Activated CD8-positive, alpha-beta T cell treated with anti-CD3 and anti-CD28 coated beads for 36 hours (primary cell): Measurements from ENCODE around the gene CD1C. TPM values are rescaled to one million over a fixed set of nuclear protein-coding genes. Genes with fewer than 3 reads are reported as not detected.
"Not testable (repeated sequence)": the region's sequence is repeated elsewhere in the genome, so short reads cannot be mapped to it uniquely, and the experiment has no call there.

Source experiments
- ATAC-seq: fragments of 200-7000 bp; cut with Tn5 transposase; one replicate; pipeline ENCODE4 v1.10.0; 2021; ENCODE audit warnings: mild to moderate bottlenecking, moderate library complexity
- CTCF ChIA-PET: fragments of 350-600 bp; sonication (Branson Sonifier 250); formaldehyde crosslinking; loops from one replicate; lab custom pipeline; 2021; ENCODE audit warnings: antibody characterized with exemption; lab: Charles Lee
- POLR2A ChIA-PET: fragments of 350-600 bp; sonication (Branson Sonifier 250); formaldehyde crosslinking; loops from one replicate; lab custom pipeline; 2021; ENCODE audit warnings: antibody characterized with exemption; lab: Charles Lee
- DNase-seq: peaks from one replicate; pipeline ENCODE4 v3.0.0-alpha.2; 2020
- H3K27ac Mint-ChIP-seq: one replicate; pipeline ENCODE4 v1.8.0; 2021; ENCODE audit warnings: mild to moderate bottlenecking, mixed read lengths
- H3K27me3 Mint-ChIP-seq: one replicate; pipeline ENCODE4 v1.8.0; 2021; ENCODE audit warnings: mixed read lengths
- H3K36me3 Mint-ChIP-seq: one replicate; pipeline ENCODE4 v1.8.0; 2021; ENCODE audit warnings: low read depth, mixed read lengths
- H3K4me1 Mint-ChIP-seq: one replicate; pipeline ENCODE4 v1.8.0; 2021; ENCODE audit warnings: low read depth, mixed read lengths
- H3K4me3 Mint-ChIP-seq: one replicate; pipeline ENCODE4 v1.8.0; 2021; ENCODE audit warnings: mild to moderate bottlenecking, moderate library complexity, mixed read lengths
- H3K9me3 Mint-ChIP-seq: one replicate; pipeline ENCODE4 v1.8.0; 2021; ENCODE audit warnings: mixed read lengths
- intact Hi-C: fragments of 100-400 bp; cut with micrococcal nuclease; formaldehyde crosslinking; loops from one replicate; pipeline ENCODE4 v1.10.0; 2022
- total RNA-seq, 2 experiments: library from RNA; stranded (reverse); gene quantifications; one replicate each; pipeline ENCODE4 v1.2.3, GENCODE V29; 2021
- TF ChIP-seq, protein P1 (sequence below): fragments of 200-600 bp; IDR thresholded peaks from one replicate; pipeline ENCODE4 v1.8.0; 2022; ENCODE audit warnings: antibody characterized with exemption, mild to moderate bottlenecking

The CD1C gene
- total RNA-seq, 2 experiments from 2014 or later = 0.25 to 0.65 TPM

DNA sequence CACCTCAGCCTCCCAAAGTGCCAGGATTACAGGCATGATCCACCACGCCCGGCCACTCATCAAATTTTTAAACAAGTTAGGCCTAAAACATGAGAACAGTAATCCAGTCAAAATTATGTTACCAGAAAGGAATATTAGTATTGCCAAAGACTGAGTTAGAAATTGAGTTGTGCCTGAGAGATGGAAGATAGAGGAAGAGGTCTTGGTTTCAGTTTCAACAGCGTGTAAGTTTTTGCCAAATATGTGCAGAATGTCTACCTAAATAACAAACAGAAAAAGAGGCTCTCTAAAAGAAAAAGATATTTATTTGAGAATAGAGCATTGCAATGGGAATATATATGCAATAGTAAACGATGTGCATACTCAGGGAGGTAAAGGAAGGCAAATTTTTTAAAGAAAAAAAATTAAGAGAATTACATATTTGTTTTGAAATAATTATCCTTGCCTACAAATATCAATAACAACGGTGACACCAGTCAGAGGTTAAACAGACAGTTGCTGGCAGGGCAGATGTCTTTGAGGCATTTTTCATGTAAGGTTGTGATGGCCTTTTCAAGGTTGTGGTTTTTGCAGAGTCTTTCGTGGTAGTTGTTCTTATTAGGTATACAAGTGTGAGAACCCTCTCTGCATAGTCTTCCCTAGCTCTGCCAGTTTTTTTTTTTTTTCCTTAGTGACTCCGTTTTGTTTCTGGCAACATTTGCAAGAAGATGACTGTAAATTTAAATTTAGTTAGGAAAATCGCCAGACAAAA, 43.9 kb downstream of the CD1C start:
- Mint-ChIP-seq H3K4me1 (peaks cover 6% of the 10 kb centered on the region), H3K27ac (no peak overlapping the region), H3K36me3 (no peaks in the 10 kb centered on the region), H3K27me3 (peaks cover 5% of the 10 kb centered on the region), H3K9me3 (peaks cover 1% of the 10 kb centered on the region), H3K4me3 (no peak overlapping the region)
- intact Hi-C loops = no loop called here
- CTCF ChIA-PET = interaction anchor here (1.8 kb wide), 1 partner anchor 129 kb away, joined by 6 read pairs; no protein-coding TSS in a partner anchor
- ATAC-seq (no peak), DNase-seq (no peak)
- TF ChIP-seq, protein P1, sequence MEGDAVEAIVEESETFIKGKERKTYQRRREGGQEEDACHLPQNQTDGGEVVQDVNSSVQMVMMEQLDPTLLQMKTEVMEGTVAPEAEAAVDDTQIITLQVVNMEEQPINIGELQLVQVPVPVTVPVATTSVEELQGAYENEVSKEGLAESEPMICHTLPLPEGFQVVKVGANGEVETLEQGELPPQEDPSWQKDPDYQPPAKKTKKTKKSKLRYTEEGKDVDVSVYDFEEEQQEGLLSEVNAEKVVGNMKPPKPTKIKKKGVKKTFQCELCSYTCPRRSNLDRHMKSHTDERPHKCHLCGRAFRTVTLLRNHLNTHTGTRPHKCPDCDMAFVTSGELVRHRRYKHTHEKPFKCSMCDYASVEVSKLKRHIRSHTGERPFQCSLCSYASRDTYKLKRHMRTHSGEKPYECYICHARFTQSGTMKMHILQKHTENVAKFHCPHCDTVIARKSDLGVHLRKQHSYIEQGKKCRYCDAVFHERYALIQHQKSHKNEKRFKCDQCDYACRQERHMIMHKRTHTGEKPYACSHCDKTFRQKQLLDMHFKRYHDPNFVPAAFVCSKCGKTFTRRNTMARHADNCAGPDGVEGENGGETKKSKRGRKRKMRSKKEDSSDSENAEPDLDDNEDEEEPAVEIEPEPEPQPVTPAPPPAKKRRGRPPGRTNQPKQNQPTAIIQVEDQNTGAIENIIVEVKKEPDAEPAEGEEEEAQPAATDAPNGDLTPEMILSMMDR = no peak
- POLR2A ChIA-PET = no interaction called here

- CTCF ChIA-PET = no interaction called here
These were observed 44.9 kb downstream of the CD1C start for GRCh38 chr1:158334526-158335212.

DNA sequence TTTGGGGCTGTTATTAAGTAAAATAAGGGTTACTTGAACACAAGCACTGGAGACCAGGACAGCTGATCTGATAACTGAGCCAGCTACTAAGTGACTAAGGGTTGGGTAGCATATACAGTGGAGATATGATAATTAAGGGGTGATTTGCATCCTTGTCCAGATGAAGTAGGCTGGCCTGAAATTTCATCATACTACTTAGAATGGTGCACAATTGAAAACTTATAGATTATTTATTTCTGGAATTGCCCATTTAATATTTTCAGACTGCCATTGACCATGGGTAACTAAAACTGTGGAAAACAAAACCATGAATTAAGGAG, 45.5 kb downstream of the CD1C start:
- Mint-ChIP-seq H3K27ac (no peak overlapping the region), H3K9me3 (peaks cover 1% of the 10 kb centered on the region), H3K36me3 (no peaks in the 10 kb centered on the region), H3K27me3 (peaks cover 5% of the 10 kb centered on the region), H3K4me1 (peaks cover 6% of the 10 kb centered on the region), H3K4me3 (no peak overlapping the region)
- CTCF ChIA-PET = no interaction called here
- TF ChIP-seq, protein P1 = no peak
- DNase-seq (no peak), ATAC-seq (no peak)
- intact Hi-C loops = no loop called here
- POLR2A ChIA-PET = no interaction called here

More at GRCh38 chr1:158334526-158335212, 44.9 kb downstream of the CD1C start:
- ATAC-seq (no peak), DNase-seq (no peak)
- peaks cover 6% of the 10 kb centered on the region for H3K4me1 Mint-ChIP-seq
- intact Hi-C loops = no loop called here
- peaks cover 1% of the 10 kb centered on the region for H3K9me3 Mint-ChIP-seq
- TF ChIP-seq, protein P1 = no peak
- H3K27ac Mint-ChIP-seq = no peak overlapping the region
- POLR2A ChIA-PET = no interaction called here
- no peaks in the 10 kb centered on the region for H3K36me3 Mint-ChIP-seq
- peaks cover 5% of the 10 kb centered on the region for H3K27me3 Mint-ChIP-seq
- H3K4me3 Mint-ChIP-seq = no peak overlapping the region

DNA sequence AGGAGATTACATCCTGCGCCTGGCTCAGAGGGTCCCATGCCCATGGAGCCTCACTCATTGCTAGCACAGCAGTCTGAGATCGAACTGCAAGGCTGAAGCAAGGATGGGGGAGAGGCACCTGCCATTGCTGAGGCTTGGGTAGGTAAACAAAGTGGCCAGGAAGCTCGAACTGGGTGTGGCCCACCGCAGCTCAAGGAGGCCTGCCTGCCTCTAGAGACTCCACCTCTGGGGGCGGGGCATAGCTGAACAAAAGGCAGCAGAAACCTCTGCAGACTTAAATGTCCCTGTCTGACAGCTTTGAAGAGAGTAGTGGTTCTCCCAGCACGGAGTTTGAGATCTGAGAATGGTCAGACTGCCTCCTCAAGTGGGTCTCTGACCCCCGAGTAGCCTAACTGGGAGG, 46.7 kb downstream of the CD1C start:
- H3K27me3 Mint-ChIP-seq, H3K4me1 Mint-ChIP-seq, ATAC-seq, intact Hi-C loops, H3K4me3 Mint-ChIP-seq, DNase-seq, CTCF ChIA-PET, H3K9me3 Mint-ChIP-seq, H3K27ac Mint-ChIP-seq, H3K36me3 Mint-ChIP-seq, POLR2A ChIA-PET: not testable (repeated sequence)

Other genes starting within 250 kb of the CD1C start
- gene CD1D, start 109.0 kb upstream of the CD1C start, total RNA-seq = not detected
- gene CD1A, start 35.5 kb upstream of the CD1C start, total RNA-seq = under 1 TPM in 1 of 2 experiments, not detected in 1; 0.16 TPM
- gene CD1B, start 41.6 kb downstream of the CD1C start, total RNA-seq = not detected
- gene CD1E, start 64.0 kb downstream of the CD1C start, total RNA-seq = not detected
- not detected for gene OR10T2, start 109.5 kb downstream of the CD1C start, total RNA-seq
- gene OR10K2, start 136.3 kb downstream of the CD1C start, total RNA-seq = not detected
- not detected for gene OR10K1, start 171.9 kb downstream of the CD1C start, total RNA-seq
- gene OR10R2, start 182.3 kb downstream of the CD1C start, total RNA-seq = not detected